Nucleus accumbens (tissue), 56 donors: ENCODE measurements around the gene RBM45.
"Not testable (repeated sequence)": the region's sequence is repeated elsewhere in the genome, so short reads cannot be mapped to it uniquely, and the experiment has no call there.

Experiments
- DNase-seq, 56 donors: peaks; one replicate each; lab custom pipeline; 2025; lab: John Stamatoyannopoulos, UW

The RBM45 gene

DNA sequence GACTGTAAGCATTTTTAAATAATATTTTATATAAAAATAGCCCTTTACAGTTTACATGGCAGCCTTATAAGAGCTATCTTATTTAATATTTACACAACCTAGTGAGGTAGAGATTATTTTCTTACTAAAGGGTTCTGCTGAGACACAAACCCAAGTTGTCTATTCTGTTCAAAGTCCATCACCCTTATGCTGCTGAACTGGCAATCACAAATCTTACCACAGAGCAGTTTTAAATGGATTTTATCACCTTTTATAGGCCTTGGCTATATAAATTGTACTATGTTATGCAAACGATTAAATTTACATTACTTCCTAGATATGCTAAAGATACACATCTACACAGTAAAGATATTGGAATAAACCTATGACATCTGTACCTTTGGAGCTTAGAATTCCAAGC, 40.7 kb downstream of the RBM45 start:
- no peak for DNase-seq

DNA sequence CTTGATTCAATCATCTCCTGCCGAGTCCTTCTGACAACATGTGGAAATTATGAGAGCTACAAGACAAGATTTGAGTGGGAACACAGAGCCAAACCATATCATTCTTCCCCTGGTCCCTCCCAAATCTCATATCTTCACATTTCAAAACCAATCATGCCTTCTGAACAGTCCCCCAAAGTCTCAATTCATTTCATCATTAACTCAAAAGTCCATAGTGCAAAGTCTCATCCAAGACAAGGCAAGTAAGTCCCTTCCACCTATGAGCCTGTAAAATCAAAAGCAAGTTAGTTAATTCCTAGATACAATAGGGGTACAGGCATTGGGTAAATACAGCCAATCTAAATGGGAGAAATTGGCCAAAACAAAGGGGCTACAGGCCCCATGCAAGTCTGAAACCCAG, 41.6 kb downstream of the RBM45 start:
- not testable (repeated sequence) for DNase-seq

GRCh38 chr2:178155524-178155923, 43.3 kb downstream of the RBM45 start:
- DNase-seq, result no peak

GRCh38 chr2:178157574-178157973, 45.3 kb downstream of the RBM45 start:
- DNase-seq, result peak in 3 of 56 donors; percentile 1 to 13 (median 9)

GRCh38 chr2:178159966-178160365, 47.7 kb downstream of the RBM45 start:
- DNase-seq, result no peak

DNA sequence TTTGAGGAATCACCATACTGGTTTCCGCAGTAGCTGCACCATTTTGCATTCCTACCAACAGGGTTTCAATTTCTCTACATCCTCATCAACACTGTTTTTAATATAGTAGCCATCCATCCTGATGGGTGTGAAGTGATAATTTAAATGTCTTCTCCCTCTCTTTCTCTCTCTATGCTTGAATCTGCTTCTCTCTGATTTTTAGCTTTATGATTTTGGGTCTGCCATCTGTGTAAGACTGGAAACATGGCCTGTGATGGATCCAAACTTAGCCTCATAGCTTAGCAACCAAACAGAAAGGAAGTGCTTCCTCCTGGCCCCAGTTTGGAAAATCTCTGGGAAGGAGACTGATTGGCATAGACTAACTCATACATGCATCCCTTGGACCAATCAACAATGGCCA, 48.4 kb downstream of the RBM45 start:
- DNase-seq, result no peak

DNA sequence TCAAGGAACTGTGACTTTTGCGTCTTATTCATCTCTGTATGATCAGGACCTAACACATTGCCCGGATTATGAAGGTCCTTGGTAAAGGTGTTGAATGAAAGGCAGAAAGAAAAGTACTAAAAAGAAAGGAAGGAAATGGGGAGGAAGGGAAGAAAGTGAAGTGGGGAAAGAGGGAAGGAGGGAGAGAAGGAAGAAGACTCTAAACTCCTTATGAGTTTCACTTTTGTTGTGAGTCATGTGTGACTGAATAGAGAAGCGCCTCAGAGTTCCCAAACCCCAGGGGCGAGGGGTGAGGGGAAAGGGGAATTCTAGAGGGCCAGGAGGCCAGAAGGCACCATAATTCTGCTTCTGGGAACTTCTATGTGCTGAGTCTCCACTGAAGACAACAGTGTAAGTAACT, 51.2 kb downstream of the RBM45 start:
- DNase-seq, result peak in 1 of 56 donors; percentile 3

- DNase-seq, result peak in 11 of 56 donors; percentile 4 to 48 (median 18)
Observed at GRCh38 chr2:178163911-178164310, 51.7 kb downstream of the RBM45 start.

- no peak for DNase-seq
Observed at GRCh38 chr2:178173657-178174056, 61.4 kb downstream of the RBM45 start.

- no peak for DNase-seq
Observed at GRCh38 chr2:178177066-178177679, 64.9 kb downstream of the RBM45 start.
